T-helper 1 cell (primary cell): Measurements from ENCODE around the gene GPRASP3.

ENCODE experiments used
- DNase-seq, 5 donors: peaks; one replicate each; pipeline ENCODE4 v3.0.0-alpha.2; 2012 to 2020

Gene GPRASP3

DNA sequence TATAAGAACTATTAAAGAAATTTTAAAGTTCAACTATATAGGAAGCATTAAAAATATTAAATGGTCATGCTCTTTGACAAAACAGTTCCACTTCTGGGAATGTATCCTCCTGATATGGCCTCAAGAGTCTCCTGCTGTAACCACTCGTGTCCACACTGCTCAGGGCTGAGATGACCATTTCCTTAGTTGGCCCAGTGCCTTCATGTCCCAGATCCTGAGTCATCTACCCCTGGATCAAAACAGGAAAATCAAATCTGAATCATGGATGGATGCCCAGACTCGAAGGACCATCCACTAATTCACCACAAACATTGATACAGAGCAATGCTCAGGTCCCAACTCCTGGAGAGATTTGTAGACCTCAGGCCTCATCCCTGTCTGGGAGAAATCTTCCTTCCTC, 44.7 kb downstream of the GPRASP3 start:
- DNase-seq, result no peak

DNA sequence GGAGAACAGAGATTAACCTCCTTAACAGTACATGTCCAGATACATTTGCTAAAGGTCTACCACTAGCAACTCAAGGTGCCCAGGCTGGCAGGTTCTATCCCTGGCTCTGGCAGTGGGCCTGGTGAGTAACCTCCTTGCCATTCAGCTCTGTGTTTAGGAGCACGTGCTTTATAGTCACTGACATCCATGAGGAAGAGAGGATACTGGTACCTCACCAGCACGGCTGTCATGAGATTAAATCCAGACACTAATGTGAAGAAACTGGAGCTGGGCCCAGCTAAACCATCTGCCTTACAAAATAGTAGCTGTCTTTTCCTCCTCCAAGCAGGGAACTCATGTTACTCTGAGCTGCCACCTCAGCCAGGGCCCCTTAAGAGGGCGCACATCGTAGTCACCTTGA, 45.3 kb downstream of the GPRASP3 start:
- DNase-seq, result no peak

DNA sequence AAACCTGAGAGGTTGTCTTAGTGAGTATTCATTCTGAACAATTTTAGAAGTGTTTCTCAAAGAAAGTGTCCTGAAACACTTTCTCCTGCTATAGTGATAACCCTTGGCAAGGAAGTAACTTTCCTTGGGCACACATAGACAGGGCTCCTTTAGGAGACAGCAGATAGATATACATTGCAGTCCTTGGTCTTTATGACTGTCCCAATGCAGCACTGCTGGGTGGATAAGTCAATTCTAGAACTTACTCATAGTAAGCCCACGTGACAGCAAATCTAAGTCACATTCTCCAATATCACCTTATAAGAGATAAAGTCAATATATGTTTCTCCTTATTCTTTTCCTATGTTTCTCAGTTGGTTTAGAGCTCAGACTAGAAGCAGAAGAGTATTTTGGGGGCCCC, 46.7 kb downstream of the GPRASP3 start:
- no peak for DNase-seq

DNA sequence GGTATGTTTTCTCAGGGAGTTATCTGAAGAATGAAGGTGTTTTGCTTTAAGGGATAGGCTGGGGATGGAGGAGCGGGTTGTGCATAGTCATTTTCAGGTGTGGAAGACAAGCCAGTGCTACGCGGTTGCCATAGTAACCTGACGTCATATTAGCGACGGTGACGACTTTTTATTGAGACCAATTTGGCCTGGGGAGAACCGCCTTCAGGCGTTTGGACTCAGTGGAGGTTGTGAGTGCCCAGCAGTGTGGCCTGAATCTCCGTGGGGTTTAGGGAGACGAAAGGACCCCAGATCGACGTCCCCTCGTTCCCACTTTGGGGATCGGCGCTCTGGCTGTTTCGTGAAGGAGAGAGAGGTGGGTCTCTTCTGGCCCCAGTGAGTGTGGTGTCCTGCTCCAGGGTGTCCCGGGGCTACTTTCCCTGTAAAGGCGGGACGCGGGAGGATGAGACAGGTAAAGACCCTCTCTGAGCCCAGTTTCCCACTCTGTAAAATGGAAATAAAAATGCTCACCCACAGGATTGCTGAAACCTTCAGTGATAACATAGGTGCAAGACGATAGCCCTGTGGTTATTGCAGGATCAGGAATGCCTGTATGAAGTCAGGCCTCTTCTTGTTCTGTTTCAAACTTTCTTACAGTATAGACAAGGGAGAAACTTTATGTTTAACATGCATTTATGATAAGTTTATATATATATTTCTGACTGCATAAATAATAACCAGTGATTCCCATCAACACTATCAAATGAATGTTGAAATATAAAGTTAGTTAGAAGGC, 48.6 kb downstream of the GPRASP3 start:
- peak; percentile 35 to 83 (median 63) for DNase-seq
